Activated gamma-delta T cell treated with Interleukin-2 at 50 U/mL for 16 hours (primary cell): Measurements from ENCODE around the gene YOD1.
A peak's percentile ranks its signal among the peaks of the same experiment; 100 is the strongest.

Experiments
- DNase-seq: peaks from one replicate; pipeline ENCODE4 v3.0.0-alpha.2; 2020

YOD1 gene

DNA sequence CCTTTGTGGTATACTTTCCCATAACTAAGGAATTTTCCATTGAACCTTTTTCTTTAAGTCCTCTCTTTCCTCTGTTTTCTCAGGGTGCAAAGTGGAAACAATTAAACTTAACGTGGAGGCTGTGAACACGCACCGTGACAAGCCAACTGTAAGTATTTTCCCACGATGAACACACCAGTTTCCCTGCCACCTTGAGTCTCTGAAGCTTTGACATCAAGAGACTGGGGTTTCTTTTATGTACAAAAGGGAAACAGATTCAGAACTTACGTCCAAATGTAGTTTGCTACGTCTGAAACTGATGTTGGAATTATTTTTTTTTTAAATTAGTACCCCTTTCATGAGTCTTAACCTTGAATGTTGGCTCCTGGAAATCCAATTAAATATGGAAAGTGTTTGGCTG lies 20.4 kb upstream of the YOD1 start:
- DNase-seq = no peak

DNA sequence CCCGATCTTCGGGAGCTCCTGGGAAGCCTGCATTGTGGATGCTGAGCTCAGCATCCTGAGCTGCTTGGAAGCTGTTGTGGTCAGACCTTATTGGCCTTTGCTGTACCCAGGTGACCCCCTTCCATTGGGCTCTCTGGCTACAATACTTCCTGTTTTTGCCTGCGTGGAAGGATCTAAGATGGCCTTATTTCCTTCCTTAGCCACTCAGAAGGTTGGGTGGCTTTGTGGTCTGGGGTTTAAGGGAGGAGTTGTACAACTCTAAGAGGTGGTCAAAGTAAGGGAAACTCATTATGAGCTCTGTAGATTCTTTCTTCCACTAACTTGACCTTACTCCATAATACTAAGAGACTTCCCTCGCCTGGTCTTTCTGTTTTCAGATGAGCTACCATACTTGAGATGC lies 19.8 kb upstream of the YOD1 start:
- no peak for DNase-seq

DNA sequence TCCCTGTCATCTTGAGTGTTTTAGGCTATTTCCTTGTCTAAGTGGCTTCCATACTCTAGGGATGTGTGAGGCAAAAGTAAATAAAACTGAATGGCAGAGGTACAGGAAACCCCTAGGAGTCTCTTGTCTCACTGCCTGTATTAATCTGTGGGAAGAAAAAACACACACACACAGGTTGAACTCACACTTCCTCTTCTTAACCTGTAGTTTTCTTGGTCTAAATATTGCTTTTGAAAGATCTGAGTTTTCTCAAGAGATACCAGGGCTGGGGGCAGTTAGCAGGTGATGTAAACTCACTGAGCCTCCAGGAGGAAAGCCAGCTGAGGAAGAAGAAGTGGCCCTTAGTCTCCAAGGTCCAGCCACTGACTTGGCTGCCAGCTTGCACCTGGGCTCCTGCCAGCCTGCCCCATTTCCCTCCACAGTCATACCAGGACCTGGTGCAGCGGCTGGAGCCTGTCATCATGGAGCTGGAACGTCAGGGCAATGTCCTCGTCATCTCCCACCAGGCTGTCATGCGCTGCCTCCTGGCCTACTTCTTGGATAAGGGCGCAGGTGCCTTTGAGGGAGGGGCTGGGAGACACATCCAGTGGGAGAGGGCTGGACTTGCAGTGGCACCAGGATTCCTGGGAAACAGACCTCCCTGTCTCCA lies 19.0 kb upstream of the YOD1 start:
- DNase-seq = no peak

DNA sequence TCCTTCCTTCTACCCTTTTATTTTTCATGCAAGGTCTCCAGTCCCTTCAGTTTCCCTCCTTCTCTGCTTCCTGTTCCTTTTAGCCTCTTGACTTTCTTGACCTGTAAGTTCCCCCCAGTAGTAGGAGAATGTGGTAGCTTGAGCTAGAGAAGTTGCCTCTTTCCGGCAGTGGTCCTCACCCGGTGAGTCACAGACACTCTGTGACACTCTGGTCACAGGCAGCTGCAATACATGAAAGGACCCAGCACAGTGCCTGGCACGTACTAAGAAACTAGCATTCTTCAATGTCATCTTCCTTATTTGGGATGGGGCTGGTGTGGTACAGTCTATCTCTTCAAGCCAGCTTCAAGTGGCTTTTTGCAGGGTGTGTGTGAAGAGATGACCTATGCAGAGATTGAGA lies 18.1 kb upstream of the YOD1 start:
- DNase-seq = no peak

DNA sequence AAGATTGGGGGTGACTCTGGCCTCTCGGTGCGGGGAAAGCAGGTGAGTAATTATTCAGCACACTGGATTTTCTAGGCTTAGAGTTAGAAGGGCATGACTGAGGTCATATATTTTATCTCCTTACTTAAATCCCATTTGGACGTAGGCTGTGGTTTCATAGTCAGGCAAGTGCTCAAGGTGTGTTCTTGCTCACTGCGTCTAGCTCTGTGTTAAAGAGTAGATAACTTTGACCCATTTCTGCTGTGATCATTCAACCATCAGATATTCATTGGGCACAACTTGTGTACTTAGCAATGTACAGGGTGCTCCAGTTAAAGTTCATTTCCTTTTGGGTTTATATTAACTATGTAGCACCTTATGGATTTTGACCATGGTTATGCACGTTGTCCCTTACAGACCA lies 16.7 kb upstream of the YOD1 start:
- DNase-seq = no peak

DNA sequence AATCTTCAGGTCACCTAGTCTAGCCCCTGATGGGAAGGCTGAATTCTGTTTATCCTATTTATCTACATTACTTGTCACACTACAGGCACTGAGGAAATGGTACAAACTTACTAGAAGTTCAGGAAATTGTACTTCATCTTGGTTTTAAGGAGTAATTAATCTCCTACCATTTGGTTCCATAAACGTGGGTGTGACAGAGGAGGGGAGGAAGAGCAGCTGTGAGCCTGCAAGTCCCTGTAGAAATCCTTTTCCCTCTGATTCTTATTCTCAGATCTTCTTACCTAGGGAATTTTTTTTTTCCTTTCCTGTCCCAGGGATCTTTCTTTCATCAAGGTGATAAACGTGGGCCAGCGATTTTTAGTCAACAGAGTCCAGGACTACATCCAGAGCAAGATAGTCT lies 16.2 kb upstream of the YOD1 start:
- DNase-seq = no peak

DNA sequence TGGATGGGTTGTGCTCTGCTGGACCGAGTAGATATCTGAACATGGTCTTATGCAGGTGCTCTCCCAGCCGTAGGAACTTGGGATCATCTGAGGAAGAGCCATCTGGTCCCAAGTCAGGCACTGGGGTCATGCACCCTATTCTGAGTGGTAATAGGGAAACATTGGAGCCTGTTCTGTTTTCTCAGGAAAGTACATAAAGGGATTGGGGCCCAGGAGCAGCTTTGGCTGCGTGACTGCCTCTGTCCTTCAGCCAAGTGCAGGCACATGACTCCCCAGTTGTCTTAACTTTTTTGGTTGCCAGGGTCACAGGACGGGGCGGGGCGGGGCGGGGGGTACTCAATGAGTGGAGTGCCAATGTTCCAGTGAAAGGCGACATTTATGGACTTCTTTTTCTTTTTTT lies 13.6 kb upstream of the YOD1 start:
- DNase-seq = no peak

DNA sequence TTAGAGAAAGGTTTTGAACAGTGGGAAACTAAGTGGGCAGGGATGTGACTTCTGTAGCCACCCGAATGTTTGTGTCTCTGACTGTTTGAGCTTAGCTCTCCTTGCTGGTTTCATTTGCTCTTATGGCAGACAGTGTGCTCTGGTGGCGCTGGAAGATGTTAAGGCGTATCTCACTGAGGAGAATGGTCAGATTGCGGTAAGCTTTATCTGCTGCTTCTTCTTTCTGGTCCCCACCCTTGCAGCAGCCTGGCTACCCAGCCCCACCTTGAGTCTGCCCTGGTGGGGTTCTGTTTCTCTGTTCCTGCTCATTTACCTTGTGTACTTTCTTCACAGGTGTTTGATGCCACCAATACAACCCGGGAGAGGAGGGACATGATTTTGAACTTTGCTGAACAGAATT lies 12.0 kb upstream of the YOD1 start:
- DNase-seq = no peak

DNA sequence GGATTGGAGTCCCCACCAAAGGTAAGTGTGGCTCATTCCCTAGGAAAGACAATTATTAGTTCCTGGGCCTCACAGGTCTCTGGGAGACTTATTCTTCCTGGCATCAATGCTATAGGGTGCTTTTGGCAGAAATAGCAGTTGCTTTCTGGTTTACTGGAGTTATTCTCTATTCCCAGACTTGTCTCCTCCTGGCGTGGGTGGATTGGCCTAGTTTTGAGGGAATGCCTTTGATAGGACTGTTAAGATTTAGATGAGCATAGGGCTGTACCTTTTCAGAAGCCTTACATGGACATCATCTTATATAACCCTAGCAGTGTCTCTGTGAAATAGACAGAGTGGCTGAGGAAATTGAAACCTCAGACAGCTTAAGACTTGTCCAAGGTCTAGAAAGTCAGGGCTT lies 11.1 kb upstream of the YOD1 start:
- no peak for DNase-seq

DNA sequence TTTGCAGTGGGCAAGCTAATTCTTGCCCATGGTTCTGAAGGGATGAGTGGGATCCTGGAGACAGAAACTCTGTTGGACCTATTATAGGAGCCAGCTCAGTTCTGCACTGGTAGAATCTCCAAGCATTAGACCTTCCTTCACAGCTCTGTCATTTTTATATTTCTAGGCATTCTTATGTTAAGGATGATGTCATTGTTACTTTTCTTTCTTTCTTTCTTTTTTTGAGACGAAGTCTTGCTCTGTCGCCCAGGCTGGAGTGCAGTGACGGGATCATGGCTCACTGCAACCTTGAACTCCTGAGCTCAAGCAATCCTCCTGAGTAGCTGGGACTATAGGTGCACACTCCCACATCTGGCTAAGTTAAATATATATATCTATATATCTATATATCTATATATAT lies 9.6 kb upstream of the YOD1 start:
- no peak for DNase-seq

DNA sequence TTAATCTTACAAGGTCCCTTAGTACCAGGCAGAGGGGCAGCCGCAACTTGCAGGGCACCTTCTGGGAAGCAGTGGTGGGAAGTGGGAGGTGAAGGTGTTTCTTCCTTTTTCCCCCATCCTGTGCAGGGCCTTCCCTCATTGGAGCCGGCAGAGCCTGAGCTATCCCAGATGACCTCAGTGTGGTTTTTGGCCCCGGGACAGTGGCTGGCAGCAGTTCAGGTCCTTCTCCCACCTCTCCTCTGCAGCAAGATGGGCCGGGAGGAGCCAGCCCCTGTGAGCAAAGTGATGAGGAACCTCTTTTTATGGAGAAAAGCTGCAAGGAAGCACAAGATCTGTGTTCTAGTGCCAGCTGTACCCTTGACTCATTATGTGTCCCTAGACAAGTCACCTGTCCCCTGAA lies 8.9 kb upstream of the YOD1 start:
- no peak for DNase-seq

DNA sequence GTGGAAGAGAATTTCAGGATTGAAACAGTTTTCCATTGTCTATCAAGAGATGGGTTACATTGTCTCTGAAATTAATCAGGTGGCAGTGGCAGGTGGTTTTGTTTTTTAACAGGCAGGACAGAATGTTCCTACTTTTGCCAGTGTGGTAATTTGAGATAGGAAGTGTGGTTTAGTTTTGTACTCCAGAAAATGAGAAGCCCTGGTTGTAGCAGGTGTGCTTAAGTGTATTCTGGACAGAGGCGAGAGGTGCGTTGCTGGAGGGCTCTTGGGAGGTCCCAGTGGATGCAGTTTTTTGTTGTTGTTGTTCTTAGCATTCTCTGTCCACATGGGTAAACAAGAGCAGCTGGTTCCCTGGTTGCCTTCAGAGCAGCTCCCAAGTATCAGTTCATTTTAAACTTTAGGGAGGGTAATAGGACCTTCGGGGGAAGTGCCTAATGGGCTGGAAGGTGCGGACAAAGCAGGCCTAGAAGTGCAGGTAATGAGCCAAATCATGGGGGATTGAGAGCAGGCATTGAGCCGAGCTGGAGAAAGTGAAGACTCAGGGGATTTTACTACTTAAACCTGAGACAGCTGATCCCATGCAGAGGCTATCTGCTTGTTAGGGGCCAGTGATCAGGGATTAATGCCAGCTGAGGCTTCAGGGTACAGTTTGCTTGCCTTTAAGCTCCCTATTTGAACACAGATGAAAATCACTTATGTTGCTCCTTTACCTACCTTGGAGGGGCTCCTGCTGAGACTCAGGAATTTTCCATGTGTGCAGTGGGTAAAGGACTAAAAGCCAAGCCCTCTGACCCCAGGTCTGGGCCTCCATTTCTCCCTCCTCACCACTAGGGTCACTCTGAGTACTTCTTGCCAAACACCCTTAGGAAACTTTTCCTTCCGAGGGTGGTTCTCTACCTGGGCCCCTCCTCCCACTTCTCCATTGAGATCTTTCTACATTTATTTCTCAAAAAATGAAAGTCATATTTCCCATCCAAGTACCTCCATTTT lies 8.2 kb upstream of the YOD1 start:
- no peak for DNase-seq

DNA sequence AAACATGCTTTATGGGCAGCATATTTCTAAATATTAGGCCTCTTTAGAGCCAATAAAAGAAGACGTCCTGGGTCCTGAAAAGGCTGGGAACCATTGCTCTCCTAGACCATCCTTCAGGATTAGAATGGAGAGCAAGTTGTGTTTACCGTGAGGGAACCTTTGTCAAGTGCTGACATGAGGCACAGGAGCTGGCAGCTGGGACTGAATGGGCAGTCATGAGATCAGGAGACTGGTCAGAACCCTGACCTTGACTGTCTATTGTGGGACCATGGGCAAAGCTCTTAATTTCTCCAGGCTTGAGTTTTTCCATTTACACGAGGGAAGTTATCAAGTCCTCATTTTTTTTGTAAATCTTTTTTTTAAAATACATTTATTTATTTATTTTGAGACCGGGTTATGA lies 7.2 kb upstream of the YOD1 start:
- no peak for DNase-seq

DNA sequence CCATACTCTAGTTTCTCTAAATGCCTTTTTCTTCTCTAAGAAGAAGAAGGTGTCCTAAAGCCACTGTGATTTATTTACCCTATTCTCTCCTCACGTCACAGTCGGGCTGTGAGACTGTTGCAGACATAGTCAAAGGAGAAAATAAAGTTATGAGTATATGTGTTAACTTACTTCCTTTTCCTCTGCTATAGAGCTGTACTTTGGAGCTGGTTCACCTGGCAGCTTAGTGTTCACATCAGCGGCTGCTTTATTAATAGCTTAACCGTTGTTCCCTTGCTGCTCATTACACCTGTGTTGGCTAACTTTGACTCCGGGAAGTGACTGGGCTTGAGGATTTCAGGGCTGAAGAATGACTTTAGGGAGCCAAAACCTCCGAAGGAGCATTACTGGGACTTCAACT lies 5.7 kb upstream of the YOD1 start:
- no peak for DNase-seq

DNA sequence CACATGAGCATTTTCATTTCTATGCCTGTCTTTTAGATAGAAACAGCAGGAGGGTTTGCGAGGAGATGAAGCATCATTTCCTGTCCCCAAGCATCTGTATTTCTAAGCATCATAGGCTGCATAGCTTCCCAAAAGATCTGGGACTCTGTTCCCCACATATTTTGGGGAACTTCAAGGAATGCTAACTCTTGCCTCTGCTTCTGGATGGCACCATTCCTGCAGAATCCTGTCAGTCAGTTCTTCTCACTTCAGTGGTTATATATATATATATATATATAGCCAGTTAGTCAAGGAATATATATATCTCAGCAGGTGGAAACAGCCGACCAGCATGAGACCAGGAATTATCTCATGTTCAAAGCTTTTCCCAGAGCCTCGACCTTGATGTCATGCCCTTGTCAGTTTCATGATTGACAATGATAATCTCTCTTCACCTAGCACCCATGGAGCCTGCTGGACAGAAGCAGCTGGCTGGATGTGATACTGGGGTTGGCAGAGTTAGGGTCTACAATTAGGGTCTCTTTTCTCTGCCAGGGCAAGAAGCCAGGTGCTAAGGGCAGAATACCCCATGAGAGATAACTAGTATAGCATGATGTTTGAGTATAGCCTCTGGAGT lies 4.5 kb upstream of the YOD1 start:
- DNase-seq = no peak

DNA sequence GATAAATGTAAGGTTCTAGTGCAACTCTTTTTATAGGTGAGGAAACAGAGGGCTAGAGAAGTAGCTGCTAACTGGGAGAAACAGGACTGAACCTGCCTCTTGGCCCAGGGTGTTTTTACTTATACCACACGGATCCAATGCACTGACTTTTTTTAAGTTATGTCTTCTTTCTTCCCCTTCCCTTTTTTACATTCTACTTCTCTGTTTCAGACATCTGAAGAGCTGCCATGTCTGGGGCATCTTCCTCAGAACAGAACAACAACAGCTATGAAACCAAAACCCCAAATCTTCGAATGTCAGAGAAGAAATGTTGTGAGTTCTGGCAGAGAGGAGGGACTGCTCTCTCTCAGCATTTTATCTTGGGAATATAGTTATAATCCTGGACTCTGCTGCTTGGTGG lies 3.5 kb upstream of the YOD1 start:
- DNase-seq = no peak

DNA sequence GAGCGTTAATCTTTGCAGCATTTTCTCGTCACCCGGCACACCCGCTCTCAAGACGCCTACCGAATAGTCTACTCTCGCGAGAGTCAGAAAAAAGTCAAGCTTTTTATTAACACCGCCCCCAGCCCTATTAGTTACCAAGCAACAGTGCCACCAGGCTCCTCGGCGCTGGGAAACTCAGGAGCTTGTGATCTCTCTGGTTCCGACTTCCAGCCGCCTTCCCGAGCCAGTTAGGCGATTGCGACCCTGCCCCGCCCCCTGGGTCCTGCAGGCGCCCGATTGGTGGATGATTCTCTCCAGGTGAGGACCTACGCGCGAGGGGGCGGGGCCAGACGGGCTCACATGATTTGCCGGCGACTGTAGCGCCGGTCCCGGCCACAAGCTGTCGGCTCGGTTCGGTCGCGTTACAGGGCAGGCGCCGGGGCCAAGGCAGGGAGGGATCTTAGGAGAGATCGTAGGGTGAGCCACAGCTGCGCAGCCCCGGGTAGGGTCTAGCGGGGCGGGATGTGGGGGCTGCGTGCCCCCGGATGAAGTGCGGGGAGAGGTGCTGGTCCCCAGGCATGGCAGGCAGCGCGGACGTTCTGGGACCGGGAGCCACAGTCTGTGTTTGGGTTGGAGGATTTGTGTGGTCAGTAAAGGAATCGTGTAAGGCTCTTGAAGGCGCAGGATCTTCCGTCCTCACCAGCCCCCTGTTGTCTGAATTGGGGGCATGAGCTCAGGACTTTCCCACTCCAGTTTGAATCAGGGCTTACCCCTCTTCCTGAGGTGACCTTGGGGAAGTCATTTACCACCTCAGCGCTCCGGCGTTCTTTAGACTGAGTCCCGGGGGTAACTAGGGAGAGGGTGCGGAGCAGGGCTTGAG lies 2.1 kb upstream of the YOD1 start, which contains the start of gene PFKFB2:
PFKFB2 (plus strand) TSS at position 365 of the 859 bp plus-strand sequence. CDS start 1,443 bp downstream, outside the sequence.
- DNase-seq = peak; percentile 91

DNA sequence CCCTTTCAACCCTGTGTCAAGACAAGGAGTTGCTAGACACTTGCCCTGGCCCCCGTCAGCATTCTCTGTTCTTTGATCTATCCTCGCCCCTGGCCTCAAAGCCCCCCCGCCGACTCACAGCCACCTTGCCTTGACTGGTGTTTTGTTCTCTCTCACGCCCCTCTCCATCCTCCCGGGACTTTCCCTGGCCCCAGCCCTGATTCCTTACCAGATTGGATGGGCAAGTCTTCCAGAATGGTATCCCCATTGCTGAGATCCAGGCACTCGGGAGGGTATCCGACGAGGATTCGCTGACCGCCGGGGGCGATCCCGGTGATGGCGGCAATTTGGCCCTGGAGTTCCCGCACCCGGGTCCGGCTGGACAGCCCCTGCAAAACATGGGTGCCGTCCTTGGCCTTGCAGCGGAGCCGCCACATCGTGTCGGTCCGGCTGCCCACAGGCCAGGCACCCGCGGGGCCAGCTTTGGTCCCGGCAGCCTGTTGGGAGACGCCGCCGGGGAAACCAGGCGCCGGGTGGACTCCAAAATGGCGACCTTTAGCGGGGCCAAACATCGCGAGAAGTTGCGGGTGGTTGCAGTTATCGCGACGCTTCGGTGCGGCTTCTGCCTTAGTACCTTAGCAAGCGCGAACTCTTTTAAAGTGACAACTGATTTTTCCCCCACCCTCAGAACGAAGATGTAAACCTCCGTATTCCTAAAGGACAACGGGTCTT lies 373 bp downstream of the YOD1 start:
- peak; percentile 88 for DNase-seq

DNA sequence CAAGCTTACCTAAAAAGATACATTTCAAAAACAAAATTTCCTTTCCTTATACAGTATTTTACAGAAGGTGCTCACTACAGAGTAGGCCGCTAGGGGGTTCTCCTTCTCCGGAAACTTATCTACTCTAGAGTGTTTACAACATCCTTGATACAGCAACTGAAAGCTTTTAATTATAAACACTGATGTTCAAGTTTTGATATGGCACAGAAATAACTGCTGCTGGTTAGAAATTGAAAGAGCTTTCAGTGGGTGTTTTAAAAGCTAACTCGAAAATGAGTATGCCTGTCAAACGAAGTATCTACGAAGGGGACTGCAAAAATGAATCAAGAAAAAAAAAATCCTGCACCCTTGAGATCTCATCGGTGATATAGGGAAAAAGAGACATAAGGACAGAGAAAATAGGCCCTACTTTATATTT lies 1.0 kb downstream of the YOD1 start:
- peak; percentile 52 for DNase-seq

DNA sequence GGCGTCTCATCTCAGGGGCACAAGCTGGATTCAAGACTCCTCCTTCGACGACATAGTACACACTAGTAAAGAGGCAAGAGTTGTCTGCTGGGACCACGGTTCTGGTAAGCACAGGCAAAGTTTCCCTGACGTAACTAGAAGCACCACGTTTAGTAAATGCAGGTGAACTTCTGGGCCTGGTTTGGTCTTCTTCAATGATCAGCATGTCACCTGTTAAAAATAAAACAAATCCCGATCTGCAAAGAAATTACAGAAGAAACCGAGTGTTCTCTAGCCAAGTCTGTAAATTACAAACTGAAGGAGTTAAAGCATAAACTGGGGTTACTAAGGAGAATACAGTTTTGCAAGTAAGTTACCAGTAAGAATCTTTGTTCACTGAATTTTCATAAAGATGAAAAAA lies 1.5 kb downstream of the YOD1 start:
- no peak for DNase-seq

DNA sequence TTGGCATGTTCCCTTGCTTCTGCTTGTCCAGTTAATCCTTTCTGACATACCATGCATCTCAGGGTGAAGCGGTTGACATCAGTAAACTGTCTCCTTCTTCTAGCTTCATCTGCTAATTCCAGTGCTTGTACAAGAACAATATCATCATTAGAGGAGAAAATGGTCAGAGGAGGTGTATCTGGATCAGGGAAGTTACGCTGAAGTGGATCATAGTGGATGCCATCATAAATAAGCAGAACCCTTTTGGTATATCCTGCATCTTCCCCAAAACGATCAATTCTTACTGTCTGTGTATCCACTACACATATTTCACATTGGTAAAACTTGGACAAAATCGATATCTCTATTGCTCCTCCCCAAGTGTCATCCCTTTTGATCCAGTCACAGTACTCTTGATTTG lies 2.0 kb downstream of the YOD1 start:
- DNase-seq = no peak

DNA sequence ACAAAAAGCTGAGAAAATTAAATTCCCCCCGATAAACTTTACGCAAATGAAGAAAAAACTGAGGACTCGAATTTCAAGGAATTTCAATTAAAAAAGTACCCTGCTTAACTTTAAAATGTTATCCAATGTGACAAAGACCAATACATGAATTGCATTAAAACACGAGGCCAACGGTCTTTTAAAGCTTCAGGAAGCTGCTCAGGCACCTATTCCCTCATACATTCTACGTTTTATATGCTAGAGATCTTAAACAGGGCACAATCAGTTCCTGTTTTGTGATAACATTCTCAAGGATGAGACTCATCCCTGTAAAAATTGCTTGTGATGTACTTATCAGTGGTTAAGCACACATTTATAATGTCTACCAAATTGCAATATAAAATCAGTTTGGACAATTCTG lies 3.0 kb downstream of the YOD1 start:
- DNase-seq = no peak
